ENCODE measurements around the gene SNAP25. TPM values are rescaled to one million over a fixed set of nuclear protein-coding genes. Genes with fewer than 3 reads are reported as not detected.

The SNAP25 gene
- total RNA-seq, 1 donor from 2014 or later, result 4.2 TPM

DNA sequence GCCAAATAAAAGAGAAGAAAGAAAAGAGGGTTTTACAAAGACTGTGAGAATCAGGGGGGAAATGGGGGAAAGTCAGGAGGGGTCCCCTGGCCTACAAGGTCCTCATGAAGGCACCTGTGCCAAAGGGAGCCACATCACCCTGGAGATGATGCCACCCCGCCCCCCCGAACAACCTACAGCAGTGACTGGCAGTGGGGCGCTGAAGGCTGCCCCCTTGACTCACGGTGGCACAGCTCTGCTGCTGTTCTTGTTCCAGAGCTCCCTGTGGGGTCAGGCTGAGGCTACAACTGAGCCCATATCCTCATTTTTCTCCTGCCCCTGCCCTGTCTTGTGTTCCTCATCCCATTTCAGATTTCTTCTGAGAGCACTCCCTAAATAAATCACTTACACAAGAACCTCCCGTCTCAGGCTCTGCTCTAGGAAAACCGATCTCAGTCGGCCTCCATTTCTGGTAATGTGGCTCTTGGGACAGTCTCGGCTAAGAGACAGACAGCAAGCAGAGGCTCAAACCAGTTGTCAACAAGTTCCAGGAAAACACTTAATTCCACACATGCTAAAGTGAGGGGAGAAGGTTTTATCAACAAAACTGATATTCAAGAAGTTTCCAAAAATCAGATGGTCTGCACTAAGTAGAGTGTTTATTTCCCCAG lies 105.7 kb downstream of the SNAP25 start:
- Histone ChIP-seq H3K9me3 (ENCODE audit: control insufficient read depth in 3 of 3, low read length in 3 of 3) (no peaks in the 10 kb centered on the region), H3K4me1 (ENCODE audit: control insufficient read depth in 3 of 3, insufficient read depth in 3 of 3, low read length in 3 of 3) (peaks cover 0 to 2% (median 0%) of the 10 kb centered on the region in 3 donors), H3K27ac (ENCODE audit: low read depth, low read length) (no peak overlapping the region), H3K4me3 (ENCODE audit: low read length in 3 of 3) (no peak overlapping the region), H3K36me3 (ENCODE audit: control insufficient read depth in 3 of 3, insufficient read depth in 3 of 3, low read length in 3 of 3) (no peaks in the 10 kb centered on the region), H3K27me3 (ENCODE audit: control insufficient read depth in 3 of 3, insufficient read depth in 3 of 3, low read length in 3 of 3) (no peaks in the 10 kb centered on the region), H3K9ac (ENCODE audit: low read depth in 1 of 3, low read length in 3 of 3) (no peak overlapping the region)

GRCh38 chr20:10328897-10329255 lies 110.2 kb downstream of the SNAP25 start:
- Histone ChIP-seq H3K4me3 (ENCODE audit: low read length in 3 of 3) (no peak overlapping the region), H3K9ac (ENCODE audit: low read depth in 1 of 3, low read length in 3 of 3) (no peak overlapping the region), H3K9me3 (ENCODE audit: control insufficient read depth in 3 of 3, low read length in 3 of 3) (no peaks in the 10 kb centered on the region), H3K27ac (ENCODE audit: low read depth, low read length) (no peak overlapping the region), H3K36me3 (ENCODE audit: control insufficient read depth in 3 of 3, insufficient read depth in 3 of 3, low read length in 3 of 3) (no peaks in the 10 kb centered on the region), H3K27me3 (ENCODE audit: control insufficient read depth in 3 of 3, insufficient read depth in 3 of 3, low read length in 3 of 3) (no peaks in the 10 kb centered on the region), H3K4me1 (ENCODE audit: control insufficient read depth in 3 of 3, insufficient read depth in 3 of 3, low read length in 3 of 3) (peaks cover 0 to 2% (median 0%) of the 10 kb centered on the region in 3 donors)

DNA sequence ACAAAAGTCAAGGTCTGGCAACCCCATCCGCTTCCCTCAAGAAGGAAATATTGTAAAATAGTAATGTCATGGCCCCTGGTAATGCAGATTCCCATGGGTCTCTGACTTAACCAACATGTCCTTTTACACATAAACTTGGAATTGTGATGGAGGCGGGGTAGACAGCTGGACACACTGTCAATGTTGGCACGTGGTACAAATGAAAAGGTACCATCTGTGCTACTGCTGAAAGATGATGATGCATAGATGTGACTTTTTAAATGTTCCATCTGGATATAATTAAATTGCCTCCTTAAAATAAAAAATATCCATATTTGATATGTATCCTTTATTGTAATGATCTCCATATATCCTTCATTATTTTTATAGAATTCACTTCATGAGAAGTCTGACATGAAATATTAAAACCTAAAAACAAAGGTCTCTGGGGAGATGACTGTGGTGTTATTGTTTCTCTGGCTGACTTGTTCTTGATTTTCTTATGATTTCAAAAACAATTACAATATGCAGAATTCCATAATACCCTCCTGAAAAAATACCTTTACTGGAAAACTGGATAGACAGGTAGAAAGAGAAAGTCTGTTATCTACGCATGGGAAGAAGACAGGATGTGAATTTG lies 110.9 kb downstream of the SNAP25 start:
- Histone ChIP-seq H3K27me3 (ENCODE audit: control insufficient read depth in 3 of 3, insufficient read depth in 3 of 3, low read length in 3 of 3) (no peaks in the 10 kb centered on the region), H3K36me3 (ENCODE audit: control insufficient read depth in 3 of 3, insufficient read depth in 3 of 3, low read length in 3 of 3) (no peaks in the 10 kb centered on the region), H3K4me3 (ENCODE audit: low read length in 3 of 3) (no peak overlapping the region), H3K9ac (ENCODE audit: low read depth in 1 of 3, low read length in 3 of 3) (no peak overlapping the region), H3K27ac (ENCODE audit: low read depth, low read length) (no peak overlapping the region), H3K9me3 (ENCODE audit: control insufficient read depth in 3 of 3, low read length in 3 of 3) (no peaks in the 10 kb centered on the region), H3K4me1 (ENCODE audit: control insufficient read depth in 3 of 3, insufficient read depth in 3 of 3, low read length in 3 of 3) (peaks cover 0 to 2% (median 0%) of the 10 kb centered on the region in 3 donors)

- H3K36me3 ChIP-seq (ENCODE audit: control insufficient read depth in 3 of 3, insufficient read depth in 3 of 3, low read length in 3 of 3), result no peaks in the 10 kb centered on the region
- H3K9ac ChIP-seq (ENCODE audit: low read depth in 1 of 3, low read length in 3 of 3), result no peak overlapping the region
- no peaks in the 10 kb centered on the region for H3K9me3 ChIP-seq (ENCODE audit: control insufficient read depth in 3 of 3, low read length in 3 of 3)
Observed at GRCh38 chr20:10330071-10330470, 111.4 kb downstream of the SNAP25 start.

DNA sequence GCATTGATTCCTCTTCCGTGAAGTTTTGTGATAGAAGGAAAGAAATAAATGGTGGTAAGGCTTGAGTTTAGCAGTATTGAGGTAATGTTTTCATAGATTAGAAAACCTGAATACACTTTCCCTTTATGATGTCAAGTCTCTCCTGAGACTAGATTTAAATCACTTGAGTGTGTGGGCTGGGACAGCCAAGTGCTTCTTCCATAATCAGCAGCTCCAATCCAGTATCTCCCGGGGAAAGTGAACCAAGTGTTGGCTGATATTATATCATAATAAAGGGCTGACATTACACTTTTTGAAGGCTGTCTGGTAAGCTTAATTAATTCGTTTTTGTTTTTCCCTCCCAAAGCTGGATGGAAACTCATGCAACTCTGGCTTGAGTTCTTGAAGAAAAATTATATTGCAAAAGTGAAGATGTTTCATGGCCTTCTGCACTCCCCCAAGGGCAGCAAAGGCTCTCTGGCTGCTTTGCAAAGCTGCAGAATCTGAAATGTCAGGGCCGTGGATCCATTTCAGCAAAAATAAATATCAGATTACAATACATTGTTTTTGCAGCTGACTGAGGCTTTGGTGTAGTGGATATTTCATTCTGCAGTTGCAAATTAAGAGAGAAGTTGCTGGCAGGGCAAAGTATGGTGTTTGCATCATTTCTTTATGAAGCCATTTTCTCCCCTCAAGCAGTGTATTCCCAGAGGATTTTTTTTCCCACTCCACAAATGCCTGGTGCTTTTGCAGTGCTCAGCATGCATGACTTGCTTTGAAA lies 114.2 kb downstream of the SNAP25 start:
- Histone ChIP-seq H3K27ac (ENCODE audit: low read depth, low read length) (no peak overlapping the region), H3K9ac (ENCODE audit: low read depth in 1 of 3, low read length in 3 of 3) (no peak overlapping the region), H3K36me3 (ENCODE audit: control insufficient read depth in 3 of 3, insufficient read depth in 3 of 3, low read length in 3 of 3) (no peaks in the 10 kb centered on the region), H3K4me1 (ENCODE audit: control insufficient read depth in 3 of 3, insufficient read depth in 3 of 3, low read length in 3 of 3) (no peaks in the 10 kb centered on the region), H3K4me3 (ENCODE audit: low read length in 3 of 3) (no peak overlapping the region), H3K9me3 (ENCODE audit: control insufficient read depth in 3 of 3, low read length in 3 of 3) (no peaks in the 10 kb centered on the region), H3K27me3 (ENCODE audit: control insufficient read depth in 3 of 3, insufficient read depth in 3 of 3, low read length in 3 of 3) (no peaks in the 10 kb centered on the region)

More at GRCh38 chr20:10330071-10330470, 111.4 kb downstream of the SNAP25 start:
- Histone ChIP-seq H3K4me3 (ENCODE audit: low read length in 3 of 3) (no peak overlapping the region), H3K27me3 (ENCODE audit: control insufficient read depth in 3 of 3, insufficient read depth in 3 of 3, low read length in 3 of 3) (no peaks in the 10 kb centered on the region), H3K27ac (ENCODE audit: low read depth, low read length) (no peak overlapping the region), H3K4me1 (ENCODE audit: control insufficient read depth in 3 of 3, insufficient read depth in 3 of 3, low read length in 3 of 3) (peaks cover 0 to under 1% (median 0%) of the 10 kb centered on the region in 3 donors)

DNA sequence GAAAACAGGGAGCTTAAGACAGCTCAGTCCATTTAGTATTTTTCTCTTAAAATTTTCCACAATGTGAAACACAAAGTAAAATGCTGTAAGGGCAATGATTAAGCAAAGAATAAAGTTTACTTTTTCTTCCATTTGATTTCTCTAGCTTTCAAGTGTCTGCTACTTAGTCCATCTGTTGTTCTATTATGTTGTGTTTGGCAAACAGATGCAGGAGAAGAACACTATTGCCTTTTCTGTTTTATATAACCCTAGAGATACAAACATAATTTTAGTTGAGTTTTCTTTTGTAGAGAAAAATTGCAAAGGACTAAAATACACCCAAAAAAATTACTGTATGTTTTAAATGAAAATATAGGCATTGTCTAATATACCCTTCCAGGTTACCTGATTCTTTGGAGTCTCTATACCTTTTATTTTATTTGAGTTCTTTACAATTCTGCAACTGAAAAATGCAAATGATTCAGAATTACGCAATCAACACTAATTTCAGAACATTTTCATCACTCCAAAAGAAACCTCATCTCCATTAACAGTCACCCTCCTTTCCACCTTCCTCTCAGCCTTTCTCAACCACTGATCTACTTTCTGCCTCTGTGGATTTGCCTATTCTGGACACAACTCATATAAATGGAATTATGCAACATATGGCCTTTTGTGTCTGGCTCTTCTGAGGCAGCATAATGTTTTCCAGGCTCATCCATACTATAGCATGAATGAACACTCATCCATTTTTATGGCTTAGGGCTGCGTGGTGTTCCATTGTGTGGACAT lies 118.5 kb downstream of the SNAP25 start:
- no peaks in the 10 kb centered on the region for H3K9me3 ChIP-seq (ENCODE audit: control insufficient read depth in 3 of 3, low read length in 3 of 3)
- H3K36me3 ChIP-seq (ENCODE audit: control insufficient read depth in 3 of 3, insufficient read depth in 3 of 3, low read length in 3 of 3), result no peaks in the 10 kb centered on the region
- H3K27me3 ChIP-seq (ENCODE audit: control insufficient read depth in 3 of 3, insufficient read depth in 3 of 3, low read length in 3 of 3), result no peaks in the 10 kb centered on the region
- H3K4me1 ChIP-seq (ENCODE audit: control insufficient read depth in 3 of 3, insufficient read depth in 3 of 3, low read length in 3 of 3), result no peaks in the 10 kb centered on the region
- no peak overlapping the region for H3K4me3 ChIP-seq (ENCODE audit: low read length in 3 of 3)
- no peak overlapping the region for H3K9ac ChIP-seq (ENCODE audit: low read depth in 1 of 3, low read length in 3 of 3)
- no peak overlapping the region for H3K27ac ChIP-seq (ENCODE audit: low read depth, low read length)

DNA sequence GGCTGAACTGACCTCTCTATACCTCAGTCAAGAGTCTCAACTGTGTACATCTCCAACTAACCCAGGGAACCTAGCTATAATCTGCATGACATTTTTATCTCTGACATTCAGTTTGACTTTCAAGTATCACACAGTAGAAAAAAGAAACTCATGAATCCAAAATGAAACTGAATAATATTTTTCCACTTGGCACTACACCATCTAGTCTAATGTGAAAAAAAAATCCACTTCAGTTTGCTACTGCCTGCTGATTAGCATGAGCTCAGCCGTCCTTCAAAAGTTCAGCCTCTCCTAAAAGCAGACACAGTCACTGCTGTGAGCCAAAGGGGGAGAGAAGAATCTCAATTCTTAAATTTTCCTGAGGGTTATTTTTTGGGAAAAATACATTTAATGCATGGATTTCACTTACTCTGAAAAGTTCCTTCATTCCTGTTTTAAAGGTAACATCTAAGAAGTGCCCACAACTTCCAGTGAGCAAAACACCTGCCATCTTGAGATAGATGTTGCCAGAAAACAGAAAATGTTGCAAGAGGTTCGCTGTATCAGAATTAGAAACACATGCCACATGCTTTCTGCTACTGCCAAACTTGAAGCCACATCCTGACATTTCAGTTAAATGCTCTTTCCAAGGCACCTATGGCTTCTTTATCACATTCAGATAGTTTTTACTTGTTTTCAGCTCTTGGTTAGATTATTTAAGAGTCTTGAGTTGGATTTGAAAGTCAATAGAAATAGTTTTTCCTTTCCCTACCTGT lies 120.0 kb downstream of the SNAP25 start:
- H3K9ac ChIP-seq (ENCODE audit: low read depth in 1 of 3, low read length in 3 of 3), result no peak overlapping the region
- no peak overlapping the region for H3K4me3 ChIP-seq (ENCODE audit: low read length in 3 of 3)
- no peak overlapping the region for H3K27ac ChIP-seq (ENCODE audit: low read depth, low read length)
- H3K27me3 ChIP-seq (ENCODE audit: control insufficient read depth in 3 of 3, insufficient read depth in 3 of 3, low read length in 3 of 3), result no peaks in the 10 kb centered on the region
- H3K4me1 ChIP-seq (ENCODE audit: control insufficient read depth in 3 of 3, insufficient read depth in 3 of 3, low read length in 3 of 3), result no peaks in the 10 kb centered on the region
- H3K9me3 ChIP-seq (ENCODE audit: control insufficient read depth in 3 of 3, low read length in 3 of 3), result no peaks in the 10 kb centered on the region
- H3K36me3 ChIP-seq (ENCODE audit: control insufficient read depth in 3 of 3, insufficient read depth in 3 of 3, low read length in 3 of 3), result no peaks in the 10 kb centered on the region

DNA sequence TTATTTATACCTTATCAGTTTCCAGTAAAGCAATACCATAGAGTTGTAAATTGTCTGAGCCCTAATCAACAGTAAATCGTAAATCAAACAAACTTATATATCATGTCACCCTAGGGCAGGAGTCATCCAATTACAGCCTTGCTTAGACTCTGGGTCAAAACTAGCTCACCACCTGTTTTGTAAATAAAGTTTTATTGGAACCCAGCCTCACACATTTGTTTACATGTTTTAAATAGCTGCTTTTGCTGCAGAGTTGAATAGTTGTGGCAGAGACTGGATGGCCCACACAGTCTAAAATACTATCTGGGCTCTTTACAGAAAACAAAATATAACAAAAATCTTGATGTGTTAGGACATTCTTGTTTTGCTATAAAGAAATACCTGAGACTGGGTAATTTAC lies 121.0 kb downstream of the SNAP25 start:
- no peaks in the 10 kb centered on the region for H3K9me3 ChIP-seq (ENCODE audit: control insufficient read depth in 3 of 3, low read length in 3 of 3)
- no peaks in the 10 kb centered on the region for H3K27me3 ChIP-seq (ENCODE audit: control insufficient read depth in 3 of 3, insufficient read depth in 3 of 3, low read length in 3 of 3)
- H3K4me1 ChIP-seq (ENCODE audit: control insufficient read depth in 3 of 3, insufficient read depth in 3 of 3, low read length in 3 of 3), result no peaks in the 10 kb centered on the region
- H3K9ac ChIP-seq (ENCODE audit: low read depth in 1 of 3, low read length in 3 of 3), result no peak overlapping the region
- no peak overlapping the region for H3K4me3 ChIP-seq (ENCODE audit: low read length in 3 of 3)
- no peaks in the 10 kb centered on the region for H3K36me3 ChIP-seq (ENCODE audit: control insufficient read depth in 3 of 3, insufficient read depth in 3 of 3, low read length in 3 of 3)
- no peak overlapping the region for H3K27ac ChIP-seq (ENCODE audit: low read depth, low read length)

DNA sequence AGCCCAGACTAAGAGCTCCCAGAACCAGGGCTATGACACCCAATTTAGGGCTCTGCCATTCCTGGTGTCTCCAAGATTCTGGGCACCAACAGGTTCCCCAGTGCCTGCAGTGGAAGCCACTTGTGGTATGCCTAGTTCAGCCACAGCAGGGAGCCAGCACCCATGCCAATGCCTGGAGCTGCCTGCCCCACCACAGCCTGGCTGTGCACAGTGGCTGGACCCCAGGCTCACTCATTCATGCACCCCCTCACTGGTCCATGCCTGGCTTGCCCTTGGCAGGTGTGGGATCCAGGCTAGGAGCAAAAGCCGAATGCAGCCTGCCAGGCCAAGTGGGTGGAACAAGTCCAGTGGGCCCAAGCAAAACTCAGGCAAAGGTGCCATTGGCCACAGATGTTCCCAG lies 123.5 kb downstream of the SNAP25 start:
- H3K36me3 ChIP-seq (ENCODE audit: control insufficient read depth in 3 of 3, insufficient read depth in 3 of 3, low read length in 3 of 3), result no peaks in the 10 kb centered on the region

More for the DNA sequence above, 123.5 kb downstream of the SNAP25 start:
- no peak overlapping the region for H3K27ac ChIP-seq (ENCODE audit: low read depth, low read length)
- H3K27me3 ChIP-seq (ENCODE audit: control insufficient read depth in 3 of 3, insufficient read depth in 3 of 3, low read length in 3 of 3), result no peaks in the 10 kb centered on the region
- H3K9me3 ChIP-seq (ENCODE audit: control insufficient read depth in 3 of 3, low read length in 3 of 3), result no peaks in the 10 kb centered on the region
- no peak overlapping the region for H3K9ac ChIP-seq (ENCODE audit: low read depth in 1 of 3, low read length in 3 of 3)
- H3K4me3 ChIP-seq (ENCODE audit: low read length in 3 of 3), result no peak overlapping the region
- no peaks in the 10 kb centered on the region for H3K4me1 ChIP-seq (ENCODE audit: control insufficient read depth in 3 of 3, insufficient read depth in 3 of 3, low read length in 3 of 3)

Measured in skeletal muscle tissue (tissue), 4 donors.